ENCODE results near the gene CHST12.
"Not testable (repeated sequence)": the region's sequence is repeated elsewhere in the genome, so short reads cannot be mapped to it uniquely, and the experiment has no call there.

The CHST12 gene

GRCh38 chr7:2437136-2437535 lies 33.7 kb downstream of the CHST12 start:
- DNase-seq (ENCODE audit: low read depth) = no peak

GRCh38 chr7:2437537-2438148 lies 34.2 kb downstream of the CHST12 start:
- DNase-seq (ENCODE audit: low read depth) = no peak

GRCh38 chr7:2438186-2438585 lies 34.8 kb downstream of the CHST12 start:
- DNase-seq (ENCODE audit: low read depth) = no peak

GRCh38 chr7:2438775-2439174 lies 35.4 kb downstream of the CHST12 start:
- DNase-seq (ENCODE audit: low read depth) = no peak

- peak; percentile 81 for DNase-seq (ENCODE audit: low read depth)
Observed at GRCh38 chr7:2440608-2441245, 37.3 kb downstream of the CHST12 start.

- DNase-seq (ENCODE audit: low read depth) = no peak
Observed at GRCh38 chr7:2441430-2442058, 38.1 kb downstream of the CHST12 start.

GRCh38 chr7:2443491-2443890 lies 40.1 kb downstream of the CHST12 start:
- no peak for DNase-seq (ENCODE audit: low read depth)

- DNase-seq (ENCODE audit: low read depth) = peak; percentile 69
Observed at GRCh38 chr7:2444476-2444875, 41.1 kb downstream of the CHST12 start.

- no peak for DNase-seq (ENCODE audit: low read depth)
Observed at GRCh38 chr7:2445047-2445446, 41.6 kb downstream of the CHST12 start.

- DNase-seq (ENCODE audit: low read depth) = no peak
Observed at GRCh38 chr7:2445898-2446555, 42.6 kb downstream of the CHST12 start.

GRCh38 chr7:2446676-2447075 lies 43.3 kb downstream of the CHST12 start:
- no peak for DNase-seq (ENCODE audit: low read depth)

- no peak for DNase-seq (ENCODE audit: low read depth)
Observed at GRCh38 chr7:2450198-2451107, 47.0 kb downstream of the CHST12 start.

- peak; percentile 50 for DNase-seq (ENCODE audit: low read depth)
Observed at GRCh38 chr7:2451171-2452073, 48.0 kb downstream of the CHST12 start.

- DNase-seq (ENCODE audit: low read depth) = no peak
Observed at GRCh38 chr7:2452074-2452507, 48.7 kb downstream of the CHST12 start.

- no peak for DNase-seq (ENCODE audit: low read depth)
Observed at GRCh38 chr7:2452643-2453270, 49.3 kb downstream of the CHST12 start.

GRCh38 chr7:2453849-2454248 lies 50.4 kb downstream of the CHST12 start:
- DNase-seq (ENCODE audit: low read depth) = not testable (repeated sequence)

GRCh38 chr7:2459674-2460073 lies 56.3 kb downstream of the CHST12 start:
- no peak for DNase-seq (ENCODE audit: low read depth)

- DNase-seq (ENCODE audit: low read depth) = no peak
Observed at GRCh38 chr7:2460188-2460587, 56.8 kb downstream of the CHST12 start.

- no peak for DNase-seq (ENCODE audit: low read depth)
Observed at GRCh38 chr7:2460641-2461040, 57.2 kb downstream of the CHST12 start.

GRCh38 chr7:2461268-2462026 lies 58.0 kb downstream of the CHST12 start:
- no peak for DNase-seq (ENCODE audit: low read depth)

Data from amniotic epithelial cell (primary cell).